H1 (cell line): ENCODE measurements around the gene GAS7. TPM values are rescaled to one million over a fixed set of nuclear protein-coding genes. Genes with fewer than 3 reads are reported as not detected.

Experiments
- CTCF ChIA-PET: fragments of 300-600 bp; sonication (Branson Sonifier 250); formaldehyde crosslinking; loops from one replicate; lab custom pipeline; 2021; ENCODE audit not compliant: partially characterized antibody; lab: Charles Lee
- POLR2A ChIA-PET: fragments of 300-600 bp; sonication (Branson Sonifier 250); formaldehyde crosslinking; loops from one replicate; lab custom pipeline; 2021; ENCODE audit warnings: inconsistent platforms; ENCODE audit not compliant: partially characterized antibody; lab: Charles Lee
- DNase-seq, 2 experiments: peaks; one replicate each; pipeline versions ENCODE4 v3.0.0 to v3.0.0-alpha.2; 2010 to 2022; ENCODE audit warnings: low spot score in 2 of 2, low read depth in 1 of 2, mixed read lengths in 1 of 2
- FAIRE-seq: peaks from 2 replicates; lab custom pipeline; 2011; peaks lifted over from hg19 to GRCh38; lab: Jason Lieb, UNC
- H2AFZ ChIP-seq: 2 replicates; pipeline ENCODE4 v1.8.1; 2012; ENCODE audit warnings: low read length, inconsistent platforms
- H2AK5ac ChIP-seq: 2 replicates; pipeline ENCODE4 v1.6.1; 2013; ENCODE audit warnings: low read depth, low read length
- H2BK120ac ChIP-seq: replicated peaks from 2 replicates; pipeline ENCODE3; 2013; ENCODE audit warnings: low read depth, low read length, inconsistent platforms
- H2BK12ac ChIP-seq: 2 replicates; pipeline ENCODE4 v1.6.1; 2013; ENCODE audit warnings: low read depth, low read length
- H2BK15ac ChIP-seq: 2 replicates; pipeline ENCODE4 v1.6.1; 2013; ENCODE audit warnings: low read length
- H2BK20ac ChIP-seq: 2 replicates; pipeline ENCODE4 v1.6.1; 2013; ENCODE audit warnings: low read length
- H2BK5ac ChIP-seq: 2 replicates; pipeline ENCODE4 v1.6.1; 2013; ENCODE audit warnings: low read depth, low read length
- H3K14ac ChIP-seq: 2 replicates; pipeline ENCODE4 v1.6.1; 2013; ENCODE audit warnings: inconsistent platforms; ENCODE audit not compliant: insufficient read length
- H3K18ac ChIP-seq: 2 replicates; pipeline ENCODE4 v1.6.1; 2013; ENCODE audit warnings: low read length; ENCODE audit errors: extremely low read depth
- H3K23ac ChIP-seq: 2 replicates; pipeline ENCODE4 v1.6.1; 2013; ENCODE audit warnings: inconsistent platforms; ENCODE audit not compliant: insufficient read length
- H3K23me2 ChIP-seq: 2 replicates; pipeline ENCODE4 v1.6.1; 2013; ENCODE audit warnings: low read depth, low read length
- H3K27ac ChIP-seq: 2 replicates; pipeline ENCODE4 v1.6.1; 2011; ENCODE audit warnings: low read depth, low read length, inconsistent platforms
- H3K27me3 ChIP-seq, 4 experiments: replicated peaks in 1 of 4; 1 replicate in 1 of 4; 2 replicates in 3 of 4; pipeline versions ENCODE4 v1.6.1 to v1.8.1; 2011 to 2013; ENCODE audit warnings: low read length in 3 of 4, mild to moderate bottlenecking in 3 of 4, inconsistent platforms in 2 of 4, mixed read lengths in 2 of 4, moderate library complexity in 1 of 4; ENCODE audit not compliant: control insufficient read depth in 3 of 4, insufficient read depth in 3 of 4; ENCODE audit errors: extremely low read depth in 1 of 4
- H3K36me3 ChIP-seq, 4 experiments: 2 replicates each; pipeline versions ENCODE4 v1.6.1 to v1.8.1; 2011 to 2013; ENCODE audit warnings: mild to moderate bottlenecking in 4 of 4, low read length in 3 of 4, moderate library complexity in 2 of 4, control low read depth in 1 of 4, inconsistent platforms in 1 of 4; ENCODE audit not compliant: insufficient read depth in 4 of 4, control insufficient read depth in 2 of 4
- H3K4ac ChIP-seq: replicated peaks from 2 replicates; pipeline ENCODE3; 2013; ENCODE audit warnings: low read length, low read depth, mixed read lengths, inconsistent platforms; ENCODE audit not compliant: insufficient read length
- H3K4me1 ChIP-seq, 4 experiments: replicated peaks in 1 of 4; 1 replicate in 1 of 4; 2 replicates in 3 of 4; pipeline versions ENCODE4 v1.6.1 to v1.8.1; 2011 to 2013; ENCODE audit warnings: low read length in 3 of 4, inconsistent platforms in 2 of 4, mixed read lengths in 1 of 4; ENCODE audit not compliant: insufficient read depth in 4 of 4, control insufficient read depth in 3 of 4
- H3K4me2 ChIP-seq, 2 experiments: 2 replicates each; pipeline versions ENCODE4 v1.6.1 to v1.8.1; 2011 to 2013; ENCODE audit warnings: low read depth in 2 of 2, low read length in 2 of 2, control low read depth in 1 of 2, inconsistent platforms in 1 of 2, mild to moderate bottlenecking in 1 of 2; ENCODE audit not compliant: insufficient read depth in 1 of 2
- H3K4me3 ChIP-seq, 4 experiments: fragments of 200-600, 300-600 bp in 1 of 4; sonication (generic), shearing (Covaris generic), sonication (Bioruptor Twin) in 1 of 4; 2 replicates each; pipeline versions ENCODE4 v1.5.1 to v1.8.1; 2011 to 2016; ENCODE audit warnings: low read length in 4 of 4, low read depth in 3 of 4, control low read depth in 2 of 4, inconsistent platforms in 2 of 4, mild to moderate bottlenecking in 2 of 4, mixed read lengths in 1 of 4, moderate library complexity in 1 of 4; ENCODE audit not compliant: insufficient read depth in 2 of 4; ENCODE audit errors: extremely low read depth in 1 of 4
- H3K56ac ChIP-seq: replicated peaks from 2 replicates; pipeline ENCODE3; 2013; ENCODE audit warnings: low read depth, mild to moderate bottlenecking, mixed read lengths, low read length, inconsistent platforms; ENCODE audit not compliant: insufficient read length
- H3K79me1 ChIP-seq: 2 replicates; pipeline ENCODE4 v1.6.1; 2013; ENCODE audit warnings: low read depth, low read length, control low read depth
- H3K79me2 ChIP-seq, 2 experiments: 2 replicates each; pipeline versions ENCODE4 v1.6.1 to v1.8.1; 2012 to 2013; ENCODE audit warnings: low read length in 2 of 2, mild to moderate bottlenecking in 2 of 2, inconsistent platforms in 1 of 2; ENCODE audit not compliant: insufficient read depth in 2 of 2, control insufficient read depth in 1 of 2
- H3K9ac ChIP-seq, 4 experiments: replicated peaks in 1 of 4; 1 replicate in 1 of 4; 2 replicates in 3 of 4; pipeline versions ENCODE4 v1.6.1 to v1.8.1; 2011 to 2013; ENCODE audit warnings: low read depth in 3 of 4, low read length in 3 of 4, control low read depth in 2 of 4, mild to moderate bottlenecking in 2 of 4, moderate library complexity in 2 of 4, inconsistent platforms in 1 of 4; ENCODE audit errors: extremely low read depth in 1 of 4
- H3K9me3 ChIP-seq, 2 experiments: 2 replicates each; pipeline versions ENCODE4 v1.6.1 to v1.8.1; 2012 to 2013; ENCODE audit warnings: mild to moderate bottlenecking in 2 of 2, moderate library complexity in 2 of 2, control low read depth in 1 of 2, inconsistent platforms in 1 of 2, low read depth in 1 of 2, low read length in 1 of 2, mixed read lengths in 1 of 2; ENCODE audit not compliant: insufficient read depth in 2 of 2
- H4K20me1 ChIP-seq, 2 experiments: replicated peaks in 1 of 2; 2 replicates each; pipeline versions ENCODE3 to v1.8.1; 2011 to 2013; ENCODE audit warnings: inconsistent platforms in 2 of 2, low read length in 2 of 2, mild to moderate bottlenecking in 1 of 2; ENCODE audit not compliant: insufficient read depth in 2 of 2, control insufficient read depth in 1 of 2
- H4K5ac ChIP-seq: 2 replicates; pipeline ENCODE4 v1.6.1; 2013; ENCODE audit warnings: low read length, low read depth, mixed read lengths, inconsistent platforms; ENCODE audit not compliant: insufficient read length
- H4K8ac ChIP-seq: 2 replicates; pipeline ENCODE4 v1.8.0; 2013; ENCODE audit warnings: mild to moderate bottlenecking, moderate library complexity, low read length, inconsistent platforms; ENCODE audit not compliant: insufficient read depth; ENCODE audit errors: extremely low read depth
- H4K91ac ChIP-seq: replicated peaks from 2 replicates; pipeline ENCODE3; 2013; ENCODE audit warnings: low read length, mixed read lengths, inconsistent platforms; ENCODE audit not compliant: insufficient read length
- ASH2L ChIP-seq: fragments of 200-600, 300-600 bp; sonication (generic); IDR thresholded peaks from one replicate; pipeline ENCODE4 v1.7.1; 2017; ENCODE audit warnings: low read length
- CBX5 ChIP-seq: fragments of 300-800, 300-1000 bp; sonication (generic); IDR thresholded peaks from 2 replicates; pipeline ENCODE4 v1.7.1; 2016; ENCODE audit warnings: antibody characterized with exemption, low read length, low read depth
- EZH2 ChIP-seq: fragments of 200-600 bp; sonication (generic); IDR thresholded peaks from 2 replicates; pipeline ENCODE4 v1.7.1; 2012; ENCODE audit warnings: low read depth, mild to moderate bottlenecking, moderate library complexity, low read length, inconsistent platforms; ENCODE audit not compliant: severe bottlenecking
- KDM1A ChIP-seq: fragments of 200-600, 300-600 bp; sonication (generic); IDR thresholded peaks from 2 replicates; pipeline ENCODE4 v1.7.1; 2016; ENCODE audit warnings: mild to moderate bottlenecking, low read length, borderline replicate concordance
- KDM4A ChIP-seq: IDR thresholded peaks from one replicate; pipeline ENCODE4 v1.7.1; 2012; ENCODE audit warnings: low read depth, mild to moderate bottlenecking, moderate library complexity, low read length, inconsistent platforms; ENCODE audit not compliant: severe bottlenecking
- NRF1 ChIP-seq: IDR thresholded peaks from 2 replicates; pipeline ENCODE4 v1.6.1; 2011; ENCODE audit warnings: mild to moderate bottlenecking, low read depth, low read length, improper control_type of control experiment
- RAD21 ChIP-seq, 2 experiments: IDR thresholded peaks in 1 of 2; conservative IDR thresholded peaks in 1 of 2; 2 replicates each; pipeline ENCODE4 v1.6.1; 2011; ENCODE audit warnings: low read depth in 2 of 2, low read length in 2 of 2, improper control_type of control experiment in 1 of 2, inconsistent platforms in 1 of 2, mild to moderate bottlenecking in 1 of 2, moderate library complexity in 1 of 2
- YY1 ChIP-seq: IDR thresholded peaks from 2 replicates; pipeline ENCODE4 v1.6.1; 2011; ENCODE audit warnings: low read depth, mild to moderate bottlenecking, low read length
- ZNF274 ChIP-seq: IDR thresholded peaks from 2 replicates; pipeline ENCODE4 v1.7.0; 2012; ENCODE audit warnings: low read length, borderline replicate concordance; ENCODE audit errors: extremely low read depth
- WGBS, 2 experiments: shearing (Covaris generic) in 1 of 2; methylation state at CpG; one replicate each; pipeline versions ENCODE4 v1.1.6 to v1.1.7; 2013 to 2015; ENCODE audit warnings: low lambda C conversion rate in 2 of 2, mixed read lengths in 2 of 2, inconsistent platforms in 1 of 2, low coverage in 1 of 2, missing lambda C conversion rate in 1 of 2; ENCODE audit not compliant: insufficient replicate concordance in 2 of 2, insufficient coverage in 1 of 2, insufficient read length in 1 of 2; ENCODE audit errors: extremely low coverage in 1 of 2, missing lambda C conversion rate in 1 of 2; 5-methylcytosine and 5-hydroxymethylcytosine counted together
- polyA plus RNA-seq, 7 experiments: library from polyadenylated mRNA; depleted of rRNA in 3 of 7; stranded (reverse) in 5 of 7; unstranded in 2 of 7; fragments of >200 nt in 5 of 7; fragments of 200-250 nt in 2 of 7; gene quantifications; 1 replicate in 5 of 7; 2 replicates in 1 of 7; 4 replicates in 1 of 7; pipeline versions ENCODE4 v1.2.1 to v1.2.3, GENCODE V29; 2011 to 2013; ENCODE audit warnings: missing spikeins in 2 of 7, mixed read lengths in 2 of 7
- total RNA-seq: library from RNA; stranded (reverse); fragmentation: NEBNext Ultra II Directional; extraction: Animal tissue kit (Norgen Biotek cat#: 25700); gene quantifications from 2 replicates; pipeline ENCODE4 v1.2.1, GENCODE V29; 2021

GAS7 gene
- total and polyA plus RNA-seq, 2 of the 8 experiments (the other 6 are each of a cell fraction or from before 2014, with no cell fraction given): 5.0 to 14.5 TPM

- Histone ChIP-seq H4K8ac (no peak overlapping the region), H3K4me3 (no peak overlapping the region), H3K27ac (no peak overlapping the region), H3K4me1 (peaks cover under 1 to 13% (median 5%) of the 10 kb centered on the region in 4 experiments; a peak in 6 of 7 replicates), H2BK15ac (no peak overlapping the region), H3K18ac (no peak overlapping the region), H2BK120ac (no peak overlapping the region), H3K23ac (no peak overlapping the region), H2BK5ac (no peak overlapping the region), H4K91ac (no peak overlapping the region), H3K23me2 (0 out of 2 replicates have a peak, but pooled peaks cover 2% of the 10 kb centered on the region), H3K4ac (no peak overlapping the region), H3K79me1 (no peaks in the 10 kb centered on the region), H2BK20ac (no peak overlapping the region), H3K79me2 (no peaks in the 10 kb centered on the region), H2BK12ac (no peak overlapping the region), H3K27me3 (no peaks in the 10 kb centered on the region; a peak in 2 of 7 replicates), H2AFZ (no peak overlapping the region), H3K4me2 (no peak overlapping the region), H3K56ac (no peak overlapping the region), H4K5ac (no peak overlapping the region), H3K36me3 (no peaks in the 10 kb centered on the region), H2AK5ac (no peak overlapping the region), H4K20me1 (no peaks in the 10 kb centered on the region), H3K9ac (no peak overlapping the region), H3K14ac (no peak overlapping the region), H3K9me3 (no peaks in the 10 kb centered on the region)
- DNase-seq: no peak
- no peak for FAIRE-seq
- 88% methylated on average over 5 of the region's 5 CpGs; no CpG with 5 or more reads in 1 of the 2 experiments for WGBS, 2 experiments
- POLR2A ChIA-PET: no interaction called here
- CTCF ChIA-PET: interaction anchor here (0.7 to 10.4 kb wide), 2 partner anchors 24 to 360 kb away, joined by 3 to 130 read pairs; no protein-coding TSS in a partner anchor
- TF ChIP-seq YY1: no peak
- TF ChIP-seq EZH2: no peak
- TF ChIP-seq RAD21 (IDR thresholded peaks at IDR 0.05 in 1 of 2, conservative IDR thresholded peaks at IDR 0.05 in 1 of 2; ENCODE audit: low read depth in 2 of 2, low read length in 2 of 2): no peak
- no peak for TF ChIP-seq NRF1
- TF ChIP-seq KDM1A: no peak
- TF ChIP-seq KDM4A: no peak
- TF ChIP-seq ASH2L: no peak
- no peak for TF ChIP-seq CBX5
- no peak for TF ChIP-seq ZNF274
Observed at GRCh38 chr17:9951803-9952202, 246.6 kb downstream of the GAS7 start.
